ENCODE results near the gene STK16. TPM values are rescaled to one million over a fixed set of nuclear protein-coding genes. Genes with fewer than 3 reads are reported as not detected.

STK16 gene
- total and polyA plus RNA-seq, 4 donors = 16.4 to 38.7 (median 30.7) TPM

DNA sequence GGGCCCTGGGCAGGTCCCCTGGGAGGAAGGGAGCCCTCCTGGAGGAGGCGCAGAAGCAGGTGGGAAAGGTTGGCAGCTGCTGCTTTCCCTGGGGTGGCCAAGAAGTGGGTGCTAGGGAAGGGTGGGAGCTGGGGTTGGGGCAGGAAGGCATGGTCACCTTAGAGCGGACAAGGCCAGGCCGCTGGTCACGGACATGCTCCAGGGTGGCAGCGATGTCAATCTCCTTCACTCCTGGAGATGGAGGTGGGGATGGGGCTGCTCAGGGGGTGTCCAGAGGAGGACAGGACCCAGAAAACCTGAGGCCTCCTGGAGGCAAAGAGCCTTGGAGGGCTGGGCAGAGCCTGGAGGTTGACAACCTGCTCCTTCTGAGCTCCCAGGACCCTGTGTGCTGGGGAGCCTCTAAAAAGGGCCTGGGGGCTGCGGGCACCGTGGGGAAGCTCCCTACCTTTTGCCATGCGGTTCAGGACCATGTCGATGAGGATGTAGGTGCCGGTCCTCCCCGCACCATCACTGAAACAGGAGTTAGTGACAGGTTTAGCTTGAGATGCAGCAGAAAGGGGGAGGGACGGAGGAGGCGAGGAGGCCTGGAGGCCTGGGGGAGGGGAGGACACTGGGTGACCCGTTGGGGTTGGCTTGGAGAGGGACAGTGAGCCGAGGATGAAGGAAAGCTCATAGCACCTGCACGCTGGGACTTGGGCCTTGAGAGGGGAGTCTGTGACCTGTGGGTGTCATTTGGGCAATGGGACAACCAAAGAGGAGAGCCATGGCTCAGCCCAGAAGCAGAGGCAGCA, 45.3 kb downstream of the STK16 start:
- no peak for DNase-seq (ENCODE audit: low read depth in 4 of 6, low spot score in 6 of 6)
- Histone ChIP-seq H3K27me3 (ENCODE audit: control insufficient read depth, insufficient read depth, low read length) (no peaks in the 10 kb centered on the region), H3K27ac (ENCODE audit: low read depth, low read length) (peak overlapping the region; percentile 94), H3K36me3 (ENCODE audit: control insufficient read depth, insufficient read depth, low read length) (peaks cover 43% of the 10 kb centered on the region), H3K4me1 (ENCODE audit: control insufficient read depth, insufficient read depth, low read length) (peaks cover 57% of the 10 kb centered on the region), H3K4me3 (ENCODE audit: low read depth, low read length) (no peak overlapping the region), H3K9me3 (ENCODE audit: control insufficient read depth, insufficient read depth, low read length) (no peaks in the 10 kb centered on the region)
- WGBS (ENCODE audit: insufficient coverage) = 88% methylated on average over 16 of the region's 16 CpGs

DNA sequence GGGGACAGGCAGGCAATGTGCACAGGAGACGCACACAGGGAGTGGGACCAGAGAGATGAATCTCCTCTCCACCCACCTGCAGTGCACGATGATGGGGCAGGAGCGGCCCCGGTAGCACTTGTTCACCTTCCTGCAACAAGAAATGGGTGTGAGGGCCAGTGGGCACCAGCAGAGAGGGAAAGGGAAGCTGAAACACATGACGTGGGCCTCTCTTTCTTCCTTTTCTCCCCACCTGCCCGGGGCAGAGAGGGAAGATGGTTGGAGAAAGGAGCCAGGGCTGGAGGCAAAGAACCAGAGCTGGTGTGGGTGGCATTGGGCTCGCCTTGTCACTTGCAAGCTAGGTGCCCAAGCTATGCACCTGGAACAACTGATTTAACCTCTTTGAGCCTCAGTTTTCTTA, 46.1 kb downstream of the STK16 start:
- Histone ChIP-seq H3K36me3 (ENCODE audit: control insufficient read depth, insufficient read depth, low read length) (peaks cover 41% of the 10 kb centered on the region), H3K27me3 (ENCODE audit: control insufficient read depth, insufficient read depth, low read length) (no peaks in the 10 kb centered on the region), H3K4me1 (ENCODE audit: control insufficient read depth, insufficient read depth, low read length) (peaks cover 50% of the 10 kb centered on the region), H3K27ac (ENCODE audit: low read depth, low read length) (no peak overlapping the region), H3K4me3 (ENCODE audit: low read depth, low read length) (no peak overlapping the region), H3K9me3 (ENCODE audit: control insufficient read depth, insufficient read depth, low read length) (no peaks in the 10 kb centered on the region)
- 100% methylated on average over 1 of the region's 7 CpGs for WGBS (ENCODE audit: insufficient coverage)
- DNase-seq (ENCODE audit: low read depth in 4 of 6, low spot score in 6 of 6) = no peak

GRCh38 chr2:219291910-219292490, 46.7 kb downstream of the STK16 start:
- Histone ChIP-seq H3K9me3 (ENCODE audit: control insufficient read depth, insufficient read depth, low read length) (no peaks in the 10 kb centered on the region), H3K36me3 (ENCODE audit: control insufficient read depth, insufficient read depth, low read length) (peaks cover 41% of the 10 kb centered on the region), H3K4me1 (ENCODE audit: control insufficient read depth, insufficient read depth, low read length) (peaks cover 44% of the 10 kb centered on the region), H3K4me3 (ENCODE audit: low read depth, low read length) (no peak overlapping the region), H3K27ac (ENCODE audit: low read depth, low read length) (no peak overlapping the region), H3K27me3 (ENCODE audit: control insufficient read depth, insufficient read depth, low read length) (no peaks in the 10 kb centered on the region)
- no peak for DNase-seq (ENCODE audit: low read depth in 4 of 6, low spot score in 6 of 6)
- WGBS (ENCODE audit: insufficient coverage) = 76% methylated on average over 3 of the region's 4 CpGs

- DNase-seq (ENCODE audit: low read depth in 4 of 6, low spot score in 6 of 6) = no peak
- Histone ChIP-seq H3K4me3 (ENCODE audit: low read depth, low read length) (no peak overlapping the region), H3K27ac (ENCODE audit: low read depth, low read length) (no peak overlapping the region), H3K4me1 (ENCODE audit: control insufficient read depth, insufficient read depth, low read length) (peaks cover 39% of the 10 kb centered on the region), H3K9me3 (ENCODE audit: control insufficient read depth, insufficient read depth, low read length) (no peaks in the 10 kb centered on the region), H3K36me3 (ENCODE audit: control insufficient read depth, insufficient read depth, low read length) (peaks cover 44% of the 10 kb centered on the region), H3K27me3 (ENCODE audit: control insufficient read depth, insufficient read depth, low read length) (no peaks in the 10 kb centered on the region)
- 92% methylated on average over 4 of the region's 9 CpGs for WGBS (ENCODE audit: insufficient coverage)
Observed at GRCh38 chr2:219292616-219293015, 47.3 kb downstream of the STK16 start.

DNA sequence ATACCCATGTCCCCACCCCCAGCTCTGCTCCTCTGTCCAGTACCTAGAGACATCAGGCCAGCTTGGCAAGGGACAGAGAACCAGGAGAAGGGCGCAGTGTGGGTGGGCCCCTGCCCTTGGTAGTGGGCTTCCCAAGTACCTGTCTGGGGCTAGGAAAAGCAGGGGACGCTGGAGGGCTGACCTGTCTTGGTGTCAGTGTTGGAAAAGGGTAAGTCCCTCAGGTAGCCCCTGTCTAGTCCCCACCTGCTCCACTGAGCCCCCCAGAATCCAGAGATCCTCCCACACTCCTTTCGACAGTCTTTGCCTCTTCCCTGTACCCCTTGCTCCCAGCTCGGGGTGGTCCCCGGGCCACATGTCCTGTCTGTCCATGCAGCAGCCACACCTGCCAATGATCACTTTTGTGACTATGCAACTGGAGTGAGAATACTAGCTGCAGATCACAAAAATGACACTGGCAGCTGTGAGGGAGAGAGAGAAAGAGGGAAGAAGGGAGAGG, 48.5 kb downstream of the STK16 start:
- 92% methylated on average over 2 of the region's 5 CpGs for WGBS (ENCODE audit: insufficient coverage)
- H3K27me3 ChIP-seq (ENCODE audit: control insufficient read depth, insufficient read depth, low read length) = no peaks in the 10 kb centered on the region
- H3K36me3 ChIP-seq (ENCODE audit: control insufficient read depth, insufficient read depth, low read length) = peaks cover 50% of the 10 kb centered on the region
- peak overlapping the region; percentile 56 for H3K4me3 ChIP-seq (ENCODE audit: low read depth, low read length)
- no peaks in the 10 kb centered on the region for H3K9me3 ChIP-seq (ENCODE audit: control insufficient read depth, insufficient read depth, low read length)
- H3K4me1 ChIP-seq (ENCODE audit: control insufficient read depth, insufficient read depth, low read length) = peaks cover 40% of the 10 kb centered on the region
- no peak for DNase-seq (ENCODE audit: low read depth in 4 of 6, low spot score in 6 of 6)
- H3K27ac ChIP-seq (ENCODE audit: low read depth, low read length) = peak overlapping the region; percentile 81

- DNase-seq (ENCODE audit: low read depth in 4 of 6, low spot score in 6 of 6) = peak in 3 of 6 donors; percentile 67 to 91 (median 90)
- Histone ChIP-seq H3K27ac (ENCODE audit: low read depth, low read length) (peak overlapping the region; percentile 81), H3K27me3 (ENCODE audit: control insufficient read depth, insufficient read depth, low read length) (peaks cover 2% of the 10 kb centered on the region), H3K4me1 (ENCODE audit: control insufficient read depth, insufficient read depth, low read length) (peaks cover 34% of the 10 kb centered on the region), H3K4me3 (ENCODE audit: low read depth, low read length) (peak overlapping the region; percentile 56), H3K36me3 (ENCODE audit: control insufficient read depth, insufficient read depth, low read length) (peaks cover 51% of the 10 kb centered on the region), H3K9me3 (ENCODE audit: control insufficient read depth, insufficient read depth, low read length) (no peaks in the 10 kb centered on the region)
- 6% methylated on average over 67 of the region's 67 CpGs for WGBS (ENCODE audit: insufficient coverage)
Observed at GRCh38 chr2:219294356-219295351, 49.4 kb downstream of the STK16 start.

DNA sequence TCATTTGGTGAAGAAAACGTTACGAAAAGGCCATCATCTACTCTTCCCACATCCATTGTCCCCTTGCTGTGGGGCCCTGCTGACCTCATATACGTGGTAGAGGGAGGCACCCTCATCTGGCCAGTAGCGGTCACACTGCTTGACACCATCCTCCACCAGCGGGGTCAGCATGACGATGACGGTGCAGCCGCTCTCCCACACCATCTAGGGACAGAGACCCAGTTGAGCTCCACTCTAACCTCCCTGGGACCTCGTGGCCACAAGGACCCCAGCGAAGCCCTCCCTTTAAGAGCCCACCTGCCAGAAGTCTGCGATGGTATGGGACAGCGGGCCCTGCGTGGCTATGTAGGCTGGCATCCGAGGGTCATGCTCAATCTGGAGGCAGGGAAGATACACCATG, 50.9 kb downstream of the STK16 start:
- Histone ChIP-seq H3K36me3 (ENCODE audit: control insufficient read depth, insufficient read depth, low read length) (peaks cover 44% of the 10 kb centered on the region), H3K9me3 (ENCODE audit: control insufficient read depth, insufficient read depth, low read length) (no peaks in the 10 kb centered on the region), H3K4me3 (ENCODE audit: low read depth, low read length) (no peak overlapping the region), H3K27ac (ENCODE audit: low read depth, low read length) (no peak overlapping the region), H3K27me3 (ENCODE audit: control insufficient read depth, insufficient read depth, low read length) (peaks cover 5% of the 10 kb centered on the region), H3K4me1 (ENCODE audit: control insufficient read depth, insufficient read depth, low read length) (peaks cover 20% of the 10 kb centered on the region)
- WGBS (ENCODE audit: insufficient coverage) = 84% methylated on average over 12 of the region's 14 CpGs
- no peak for DNase-seq (ENCODE audit: low read depth in 4 of 6, low spot score in 6 of 6)

DNA sequence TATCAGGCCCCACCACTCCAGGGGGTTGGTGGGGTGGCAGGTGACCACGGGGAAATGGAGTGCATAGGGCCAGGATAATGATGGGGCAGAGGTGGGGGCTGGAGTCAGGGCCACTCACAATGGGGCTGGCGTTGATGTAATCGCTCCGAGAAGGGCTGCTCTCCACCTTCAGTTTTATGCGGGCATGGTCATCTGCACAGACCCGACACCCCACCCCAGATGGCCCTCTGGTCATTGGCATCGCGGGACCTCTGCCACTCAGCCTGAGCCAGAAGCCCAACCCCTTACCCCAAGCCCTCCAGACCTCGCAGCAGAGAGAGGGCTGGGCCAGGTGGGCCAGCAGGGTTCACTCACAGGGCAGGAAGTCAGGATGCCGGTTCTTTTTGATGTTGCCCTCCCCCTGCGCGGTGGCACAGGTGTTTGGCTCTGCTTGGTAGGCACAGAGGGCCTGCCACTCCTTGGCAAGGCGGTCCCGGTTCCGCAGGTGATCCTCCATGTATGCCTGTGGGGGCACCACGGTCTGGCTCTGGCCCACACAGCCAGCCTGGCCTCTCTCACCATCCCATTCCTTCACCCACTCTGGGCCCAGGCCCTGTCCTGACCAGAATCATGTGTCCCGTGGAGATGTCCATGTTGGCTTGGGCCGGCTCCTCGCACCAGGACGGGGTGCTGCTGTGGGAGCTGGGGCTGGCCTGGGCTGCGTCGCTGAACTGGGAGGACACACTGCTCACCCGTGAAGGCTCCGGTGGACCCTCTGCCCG, 51.5 kb downstream of the STK16 start:
- peaks cover 51% of the 10 kb centered on the region for H3K36me3 ChIP-seq (ENCODE audit: control insufficient read depth, insufficient read depth, low read length)
- H3K4me3 ChIP-seq (ENCODE audit: low read depth, low read length) = no peak overlapping the region
- 86% methylated on average over 25 of the region's 25 CpGs for WGBS (ENCODE audit: insufficient coverage)
- H3K27me3 ChIP-seq (ENCODE audit: control insufficient read depth, insufficient read depth, low read length) = peaks cover 5% of the 10 kb centered on the region
- DNase-seq (ENCODE audit: low read depth in 4 of 6, low spot score in 6 of 6) = no peak
- H3K4me1 ChIP-seq (ENCODE audit: control insufficient read depth, insufficient read depth, low read length) = peaks cover 20% of the 10 kb centered on the region
- H3K9me3 ChIP-seq (ENCODE audit: control insufficient read depth, insufficient read depth, low read length) = no peaks in the 10 kb centered on the region
- no peak overlapping the region for H3K27ac ChIP-seq (ENCODE audit: low read depth, low read length)

All from spinal cord (tissue), 10 donors.